WTC11 (cell line): ENCODE measurements around the gene EPX. TPM values are rescaled to one million over a fixed set of nuclear protein-coding genes. Genes with fewer than 3 reads are reported as not detected.
A peak's percentile ranks its signal among the peaks of the same experiment; 100 is the strongest.

Experiments
- ATAC-seq: fragments of 200-7000 bp; cut with Tn5 transposase; 2 replicates; pipeline ENCODE4 v1.10.0; 2021; ENCODE audit warnings: mild to moderate bottlenecking, moderate library complexity
- CTCF ChIA-PET: fragments of 300-600 bp; sonication (Branson Sonifier 250); formaldehyde crosslinking; loops from one replicate; lab custom pipeline; 2021; ENCODE audit warnings: antibody characterized with exemption; lab: Charles Lee
- POLR2A ChIA-PET: fragments of 350-600 bp; sonication (Branson Sonifier 250); formaldehyde crosslinking; loops from one replicate; lab custom pipeline; 2021; ENCODE audit warnings: antibody characterized with exemption; lab: Charles Lee
- DNase-seq: peaks from one replicate; pipeline ENCODE4 v3.0.0; 2021; ENCODE audit warnings: low spot score
- H3K27ac Mint-ChIP-seq: 2 replicates; pipeline ENCODE4 v1.8.0; 2021; ENCODE audit warnings: mixed read lengths
- H3K27me3 Mint-ChIP-seq: 2 replicates; pipeline ENCODE4 v1.8.0; 2021; ENCODE audit warnings: low read depth, mild to moderate bottlenecking, moderate library complexity, mixed read lengths
- H3K36me3 Mint-ChIP-seq: 2 replicates; pipeline ENCODE4 v1.8.0; 2021; ENCODE audit warnings: mixed read lengths
- H3K4me1 Mint-ChIP-seq: 2 replicates; pipeline ENCODE4 v1.8.0; 2022; ENCODE audit warnings: mixed read lengths
- H3K4me3 Mint-ChIP-seq: 2 replicates; pipeline ENCODE4 v1.8.0; 2021; ENCODE audit warnings: mild to moderate bottlenecking, moderate library complexity, mixed read lengths
- H3K9me3 Mint-ChIP-seq: 2 replicates; pipeline ENCODE4 v1.8.0; 2021; ENCODE audit warnings: mixed read lengths
- CREB1 ChIP-seq: sonication (generic); formaldehyde crosslinking; IDR thresholded peaks from 2 replicates; pipeline ENCODE4 v1.8.0; 2023; ENCODE audit warnings: mild to moderate bottlenecking, missing genetic modification reagents
- ESRRA ChIP-seq: sonication (generic); formaldehyde crosslinking; IDR thresholded peaks from 2 replicates; pipeline ENCODE4 v1.8.1; 2022; ENCODE audit warnings: mild to moderate bottlenecking, missing genetic modification reagents, borderline replicate concordance
- GRHL2 ChIP-seq: fragments of 250-450 bp; sonication (Bioruptor Pico); IDR thresholded peaks from 2 replicates; pipeline ENCODE4 v1.8.0; 2022; ENCODE audit warnings: mild to moderate bottlenecking, moderate library complexity; ENCODE audit not compliant: insufficient replicate concordance, severe bottlenecking
- JUN ChIP-seq: sonication (generic); formaldehyde crosslinking; IDR thresholded peaks from 2 replicates; pipeline ENCODE4 v1.8.0; 2023; ENCODE audit warnings: mild to moderate bottlenecking, missing genetic modification reagents
- NR1H2 ChIP-seq: sonication (generic); formaldehyde crosslinking; IDR thresholded peaks from 2 replicates; pipeline ENCODE4 v1.9.0; 2021; ENCODE audit warnings: mild to moderate bottlenecking, moderate library complexity, missing genetic modification reagents
- SOX15 ChIP-seq: fragments of 250-450 bp; sonication (Bioruptor Pico); IDR thresholded peaks from 2 replicates; pipeline ENCODE4 v1.9.0; 2021; ENCODE audit warnings: mild to moderate bottlenecking
- ZNF219 ChIP-seq: sonication (generic); formaldehyde crosslinking; IDR thresholded peaks from 2 replicates; pipeline ENCODE4 v1.8.0; 2023; ENCODE audit warnings: missing genetic modification reagents, mild to moderate bottlenecking, borderline replicate concordance
- total RNA-seq: library from RNA; stranded (reverse); gene quantifications from 3 replicates; pipeline ENCODE4 v1.2.3, GENCODE V29; 2021
- TF ChIP-seq, protein P1 (sequence below): fragments of 250-450 bp; sonication (Bioruptor Pico); conservative IDR thresholded peaks from 2 replicates; pipeline ENCODE4 v1.9.0; 2021; ENCODE audit warnings: mild to moderate bottlenecking
- TF ChIP-seq, protein P2 (sequence below): sonication (generic); formaldehyde crosslinking; IDR thresholded peaks from 2 replicates; pipeline ENCODE4 v1.8.1; 2022; ENCODE audit warnings: low read depth, missing genetic modification reagents, borderline replicate concordance
- TF ChIP-seq, protein P3 (sequence below): sonication (generic); formaldehyde crosslinking; IDR thresholded peaks from 2 replicates; pipeline ENCODE4 v1.8.1; 2023; ENCODE audit warnings: mild to moderate bottlenecking, missing genetic modification reagents, borderline replicate concordance
- TF ChIP-seq, protein P4 (sequence below): sonication (generic); formaldehyde crosslinking; IDR thresholded peaks from 2 replicates; pipeline ENCODE4 v1.8.1; 2023; ENCODE audit warnings: mild to moderate bottlenecking, missing genetic modification reagents

The EPX gene
- total RNA-seq, 1 experiment from 2014 or later = not detected

DNA sequence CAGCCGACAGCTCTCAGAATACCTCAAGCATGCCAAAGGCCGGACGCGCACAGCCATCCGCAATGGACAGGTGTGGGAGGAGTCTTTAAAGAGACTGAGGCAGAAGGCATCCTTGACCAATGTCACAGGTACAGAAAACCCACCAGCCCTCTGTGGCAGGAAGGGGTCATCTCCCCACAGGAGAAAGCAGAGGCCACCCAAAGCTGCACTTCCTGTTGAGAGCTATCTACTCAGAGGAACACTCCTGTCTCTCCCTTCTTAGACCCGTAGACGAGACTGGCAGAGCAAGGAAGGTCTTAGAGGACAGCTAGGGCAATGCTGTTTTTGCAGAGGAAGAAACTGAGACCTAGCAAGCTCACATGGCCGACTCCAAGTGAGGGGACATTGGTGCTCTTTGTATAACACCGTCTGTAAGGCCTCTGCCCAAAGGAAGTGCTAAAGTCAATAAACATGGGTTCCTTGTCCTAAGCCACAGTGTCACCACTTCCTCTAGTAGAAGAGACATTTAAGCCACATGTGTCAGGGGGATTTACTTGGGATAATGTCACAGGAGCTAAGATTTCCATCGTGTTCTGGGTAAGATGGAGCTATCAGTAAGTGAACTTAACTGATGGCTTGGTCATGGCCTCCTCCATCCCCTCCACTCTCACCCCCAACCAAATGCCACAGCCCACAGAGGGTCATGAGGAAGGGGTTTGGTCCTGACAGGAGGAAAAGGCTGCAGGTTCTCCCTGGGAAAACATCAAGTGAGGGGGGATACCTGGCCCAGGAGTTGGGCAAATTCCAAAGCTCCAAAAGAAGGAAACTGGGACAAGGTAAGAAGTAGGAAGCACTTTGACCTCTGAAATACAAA, 55.2 kb downstream of the EPX start:
- Mint-ChIP-seq H3K27me3 (peaks cover 91% of the 10 kb centered on the region), H3K36me3 (peaks cover 5% of the 10 kb centered on the region), H3K4me1 (peaks cover 11% of the 10 kb centered on the region), H3K4me3 (no peak overlapping the region), H3K27ac (no peak overlapping the region), H3K9me3 (peaks cover 7% of the 10 kb centered on the region)
- ChIA-PET POLR2A (interaction anchor here (0.6 kb wide), 1 partner anchor 18 kb away, joined by 3 read pairs; no protein-coding TSS in a partner anchor), CTCF (interaction anchor here (0.6 to 2.3 kb wide), 7 partner anchors 29 to 407 kb away, joined by 3 to 16 read pairs (median 4); partner anchors contain the start of genes MKS1 and RNF43)
- DNase-seq (no peak), ATAC-seq (no peak)
- TF ChIP-seq, protein P1, sequence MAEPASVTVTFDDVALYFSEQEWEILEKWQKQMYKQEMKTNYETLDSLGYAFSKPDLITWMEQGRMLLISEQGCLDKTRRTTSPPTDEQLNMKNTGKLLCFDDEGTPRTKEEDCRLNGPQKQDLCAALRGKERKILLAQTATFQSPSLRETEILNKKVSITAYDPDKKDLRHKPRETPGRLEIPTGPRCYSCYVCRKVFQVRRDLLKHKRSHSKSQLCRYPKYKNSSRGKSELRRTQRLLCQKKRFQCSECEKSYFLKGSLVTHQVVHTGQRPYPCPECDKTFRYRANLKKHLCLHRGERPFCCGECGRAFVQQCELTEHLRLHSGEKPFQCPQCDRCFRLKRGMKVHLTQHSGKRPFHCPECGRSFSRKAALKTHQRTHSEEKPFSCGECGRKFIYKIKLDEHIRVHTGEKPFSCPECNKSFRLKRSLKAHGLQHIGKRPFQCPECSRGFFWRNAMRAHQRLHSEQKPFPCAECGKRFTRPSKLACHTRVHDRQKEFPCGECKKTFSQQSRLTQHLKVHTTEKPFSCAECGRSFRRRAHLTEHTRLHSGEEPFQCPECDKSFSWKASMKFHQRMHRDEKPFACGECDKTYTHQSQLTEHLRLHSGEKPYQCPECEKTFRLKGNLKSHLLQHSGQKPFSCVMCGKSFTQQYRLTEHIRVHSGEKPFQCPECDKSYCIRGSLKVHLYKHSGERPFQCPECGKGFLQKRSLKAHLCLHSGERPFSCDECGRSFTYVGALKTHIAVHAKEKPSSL (CRISPR knock-in tag) = no peak
- TF ChIP-seq GRHL2 = no peak
- no peak for TF ChIP-seq SOX15 (CRISPR knock-in tag)
- TF ChIP-seq ESRRA = no peak

DNA sequence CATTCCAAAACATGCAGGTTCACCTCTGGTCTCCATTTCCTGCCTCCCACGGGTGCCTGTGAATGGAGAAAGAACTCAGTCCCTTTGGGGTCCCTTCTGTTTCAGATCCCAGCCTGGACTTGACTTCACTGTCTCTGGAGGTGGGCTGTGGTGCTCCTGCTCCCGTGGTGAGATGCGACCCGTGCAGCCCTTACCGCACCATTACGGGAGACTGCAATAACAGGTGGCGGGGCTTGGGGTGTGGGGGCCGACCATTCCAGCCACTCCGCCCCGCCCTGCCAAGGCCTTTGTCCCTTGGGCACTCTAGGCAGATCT, 56.4 kb downstream of the EPX start:
- peaks cover 5% of the 10 kb centered on the region for H3K36me3 Mint-ChIP-seq
- peaks cover 95% of the 10 kb centered on the region for H3K27me3 Mint-ChIP-seq
- ATAC-seq = peak; percentile 8; the same call in 1 of the 2 replicates
- POLR2A ChIA-PET = interaction anchor here (0.6 kb wide), 1 partner anchor 434 kb away, joined by 4 read pairs; no protein-coding TSS in a partner anchor
- TF ChIP-seq CREB1 (CRISPR knock-in tag) (no peak), NR1H2 (CRISPR knock-in tag) (no peak), ZNF219 (CRISPR knock-in tag) (no peak), JUN (CRISPR knock-in tag) (no peak)
- TF ChIP-seq, protein P2, sequence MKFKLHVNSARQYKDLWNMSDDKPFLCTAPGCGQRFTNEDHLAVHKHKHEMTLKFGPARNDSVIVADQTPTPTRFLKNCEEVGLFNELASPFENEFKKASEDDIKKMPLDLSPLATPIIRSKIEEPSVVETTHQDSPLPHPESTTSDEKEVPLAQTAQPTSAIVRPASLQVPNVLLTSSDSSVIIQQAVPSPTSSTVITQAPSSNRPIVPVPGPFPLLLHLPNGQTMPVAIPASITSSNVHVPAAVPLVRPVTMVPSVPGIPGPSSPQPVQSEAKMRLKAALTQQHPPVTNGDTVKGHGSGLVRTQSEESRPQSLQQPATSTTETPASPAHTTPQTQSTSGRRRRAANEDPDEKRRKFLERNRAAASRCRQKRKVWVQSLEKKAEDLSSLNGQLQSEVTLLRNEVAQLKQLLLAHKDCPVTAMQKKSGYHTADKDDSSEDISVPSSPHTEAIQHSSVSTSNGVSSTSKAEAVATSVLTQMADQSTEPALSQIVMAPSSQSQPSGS (CRISPR knock-in tag) = no peak
- TF ChIP-seq, protein P3, sequence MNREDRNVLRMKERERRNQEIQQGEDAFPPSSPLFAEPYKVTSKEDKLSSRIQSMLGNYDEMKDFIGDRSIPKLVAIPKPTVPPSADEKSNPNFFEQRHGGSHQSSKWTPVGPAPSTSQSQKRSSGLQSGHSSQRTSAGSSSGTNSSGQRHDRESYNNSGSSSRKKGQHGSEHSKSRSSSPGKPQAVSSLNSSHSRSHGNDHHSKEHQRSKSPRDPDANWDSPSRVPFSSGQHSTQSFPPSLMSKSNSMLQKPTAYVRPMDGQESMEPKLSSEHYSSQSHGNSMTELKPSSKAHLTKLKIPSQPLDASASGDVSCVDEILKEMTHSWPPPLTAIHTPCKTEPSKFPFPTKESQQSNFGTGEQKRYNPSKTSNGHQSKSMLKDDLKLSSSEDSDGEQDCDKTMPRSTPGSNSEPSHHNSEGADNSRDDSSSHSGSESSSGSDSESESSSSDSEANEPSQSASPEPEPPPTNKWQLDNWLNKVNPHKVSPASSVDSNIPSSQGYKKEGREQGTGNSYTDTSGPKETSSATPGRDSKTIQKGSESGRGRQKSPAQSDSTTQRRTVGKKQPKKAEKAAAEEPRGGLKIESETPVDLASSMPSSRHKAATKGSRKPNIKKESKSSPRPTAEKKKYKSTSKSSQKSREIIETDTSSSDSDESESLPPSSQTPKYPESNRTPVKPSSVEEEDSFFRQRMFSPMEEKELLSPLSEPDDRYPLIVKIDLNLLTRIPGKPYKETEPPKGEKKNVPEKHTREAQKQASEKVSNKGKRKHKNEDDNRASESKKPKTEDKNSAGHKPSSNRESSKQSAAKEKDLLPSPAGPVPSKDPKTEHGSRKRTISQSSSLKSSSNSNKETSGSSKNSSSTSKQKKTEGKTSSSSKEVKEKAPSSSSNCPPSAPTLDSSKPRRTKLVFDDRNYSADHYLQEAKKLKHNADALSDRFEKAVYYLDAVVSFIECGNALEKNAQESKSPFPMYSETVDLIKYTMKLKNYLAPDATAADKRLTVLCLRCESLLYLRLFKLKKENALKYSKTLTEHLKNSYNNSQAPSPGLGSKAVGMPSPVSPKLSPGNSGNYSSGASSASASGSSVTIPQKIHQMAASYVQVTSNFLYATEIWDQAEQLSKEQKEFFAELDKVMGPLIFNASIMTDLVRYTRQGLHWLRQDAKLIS (CRISPR knock-in tag) = no peak
- TF ChIP-seq, protein P4, sequence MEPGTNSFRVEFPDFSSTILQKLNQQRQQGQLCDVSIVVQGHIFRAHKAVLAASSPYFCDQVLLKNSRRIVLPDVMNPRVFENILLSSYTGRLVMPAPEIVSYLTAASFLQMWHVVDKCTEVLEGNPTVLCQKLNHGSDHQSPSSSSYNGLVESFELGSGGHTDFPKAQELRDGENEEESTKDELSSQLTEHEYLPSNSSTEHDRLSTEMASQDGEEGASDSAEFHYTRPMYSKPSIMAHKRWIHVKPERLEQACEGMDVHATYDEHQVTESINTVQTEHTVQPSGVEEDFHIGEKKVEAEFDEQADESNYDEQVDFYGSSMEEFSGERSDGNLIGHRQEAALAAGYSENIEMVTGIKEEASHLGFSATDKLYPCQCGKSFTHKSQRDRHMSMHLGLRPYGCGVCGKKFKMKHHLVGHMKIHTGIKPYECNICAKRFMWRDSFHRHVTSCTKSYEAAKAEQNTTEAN (CRISPR knock-in tag) = no peak
- peaks cover 11% of the 10 kb centered on the region for H3K4me1 Mint-ChIP-seq
- DNase-seq = no peak
- H3K9me3 Mint-ChIP-seq = peaks cover 7% of the 10 kb centered on the region
- H3K27ac Mint-ChIP-seq = no peak overlapping the region
- H3K4me3 Mint-ChIP-seq = peak overlapping the region; percentile 56
- CTCF ChIA-PET = interaction anchor here (0.9 to 2.0 kb wide), 27 partner anchors 10 to 286 kb away, joined by 3 to 31 read pairs (median 6); partner anchors contain the start of genes HSF5, LPO, MKS1 and RNF43
